ENCODE results near the gene FEN1.
A peak's percentile ranks its signal among the peaks of the same experiment; 100 is the strongest.

The FEN1 gene

GRCh38 chr11:61782299-61782698 is 10.4 kb upstream of the FEN1 start:
- Histone ChIP-seq H3K4me1 (ENCODE audit: control insufficient read depth, insufficient read depth, low read length) (no peaks in the 10 kb centered on the region), H3K27ac (ENCODE audit: extremely low read depth, low read depth, low read length) (no peak overlapping the region), H3K9me3 (ENCODE audit: control insufficient read depth, insufficient read depth, low read depth, low read length) (no peaks in the 10 kb centered on the region), H3K4me3 (ENCODE audit: low read depth, low read length) (no peak overlapping the region), H3K36me3 (ENCODE audit: control insufficient read depth in 2 of 2, insufficient read depth in 1 of 2, low read length in 2 of 2) (peaks cover 0 to 56% of the 10 kb centered on the region in 2 experiments; a peak in 1 of 3 replicates)
- ChIA-PET CTCF (interaction anchor here (1.0 to 1.8 kb wide), 3 partner anchors 9 to 325 kb away, joined by 3 to 6 read pairs (median 4); no protein-coding TSS in a partner anchor), POLR2A (interaction anchor here (0.6 kb wide), 1 partner anchor 15 kb away, joined by 9 read pairs; no protein-coding TSS in a partner anchor)
- TF ChIP-seq ZNF423 (tag by site-specific recombination; IDR thresholded peaks at IDR 0.05) (no peak), MEIS1 (CRISPR knock-in tag; IDR thresholded peaks at IDR 0.05; ENCODE audit: borderline replicate concordance) (no peak), ZNF214 (tag by site-specific recombination; IDR thresholded peaks at IDR 0.05; ENCODE audit: borderline replicate concordance) (no peak)

- TF ChIP-seq KLF17 (tag by site-specific recombination; IDR thresholded peaks at IDR 0.05) (no peak), ZBTB8A (tag by site-specific recombination; IDR thresholded peaks at IDR 0.05) (no peak), ZNF335 (tag by site-specific recombination; conservative IDR thresholded peaks at IDR 0.05) (no peak)
- Histone ChIP-seq H3K36me3 (ENCODE audit: control insufficient read depth in 2 of 2, insufficient read depth in 1 of 2, low read length in 2 of 2) (peaks cover 0 to 61% of the 10 kb centered on the region in 2 experiments; a peak in 1 of 3 replicates), H3K4me3 (ENCODE audit: low read depth, low read length) (no peak overlapping the region), H3K4me1 (ENCODE audit: control insufficient read depth, insufficient read depth, low read length) (no peaks in the 10 kb centered on the region), H3K9me3 (ENCODE audit: control insufficient read depth, insufficient read depth, low read depth, low read length) (no peaks in the 10 kb centered on the region), H3K27ac (ENCODE audit: extremely low read depth, low read depth, low read length) (no peak overlapping the region)
- ChIA-PET POLR2A (no interaction called here), CTCF (interaction anchor here (1.0 to 1.8 kb wide), 3 partner anchors 8 to 324 kb away, joined by 3 to 6 read pairs (median 4); no protein-coding TSS in a partner anchor)
These were observed 9.9 kb upstream of the FEN1 start for GRCh38 chr11:61782841-61783240.

- TF ChIP-seq ZNF777 (tag by site-specific recombination; IDR thresholded peaks at IDR 0.05; ENCODE audit: borderline replicate concordance) = no peak
- no peak for TF ChIP-seq ZFP69B (tag by site-specific recombination; IDR thresholded peaks at IDR 0.05)
- TF ChIP-seq ZIC2 (tag by site-specific recombination; IDR thresholded peaks at IDR 0.05) = peak; percentile 14; the same call in 1 of the 2 replicates
- CTCF ChIA-PET = no interaction called here
- H3K36me3 ChIP-seq (ENCODE audit: control insufficient read depth in 2 of 2, insufficient read depth in 1 of 2, low read length in 2 of 2) = peaks cover 0 to 66% of the 10 kb centered on the region in 2 experiments; a peak in 1 of 3 replicates
- POLR2A ChIA-PET = no interaction called here
- no peak overlapping the region for H3K4me3 ChIP-seq (ENCODE audit: low read depth, low read length)
- no peaks in the 10 kb centered on the region for H3K4me1 ChIP-seq (ENCODE audit: control insufficient read depth, insufficient read depth, low read length)
- H3K27ac ChIP-seq (ENCODE audit: extremely low read depth, low read depth, low read length) = no peak overlapping the region
- H3K9me3 ChIP-seq (ENCODE audit: control insufficient read depth, insufficient read depth, low read depth, low read length) = no peaks in the 10 kb centered on the region
These were observed 8.8 kb upstream of the FEN1 start for GRCh38 chr11:61783717-61784505.

- H3K36me3 ChIP-seq (ENCODE audit: control insufficient read depth in 2 of 2, insufficient read depth in 1 of 2, low read length in 2 of 2) = peaks cover 0 to 71% of the 10 kb centered on the region in 2 experiments; a peak in 1 of 3 replicates
- H3K9me3 ChIP-seq (ENCODE audit: control insufficient read depth, insufficient read depth, low read depth, low read length) = no peaks in the 10 kb centered on the region
- no peak overlapping the region for H3K27ac ChIP-seq (ENCODE audit: extremely low read depth, low read depth, low read length)
- TF ChIP-seq ZNF513 (tag by site-specific recombination; IDR thresholded peaks at IDR 0.05) = no peak
- TF ChIP-seq ZNF202 (tag by site-specific recombination; IDR thresholded peaks at IDR 0.05; ENCODE audit: borderline replicate concordance) = no peak
- TF ChIP-seq ZFP69B (tag by site-specific recombination; IDR thresholded peaks at IDR 0.05) = no peak
- no peak for TF ChIP-seq ZNF768 (tag by site-specific recombination; IDR thresholded peaks at IDR 0.05)
- no peak for TF ChIP-seq MYNN (tag by site-specific recombination; IDR thresholded peaks at IDR 0.05; ENCODE audit: borderline replicate concordance)
- no peak for TF ChIP-seq ZSCAN23 (tag by site-specific recombination; IDR thresholded peaks at IDR 0.05)
- TF ChIP-seq YY2 (tag by site-specific recombination; IDR thresholded peaks at IDR 0.05) = no peak
- no peak for TF ChIP-seq GLIS2 (tag by site-specific recombination; IDR thresholded peaks at IDR 0.05)
- TF ChIP-seq ZNF311 (tag by site-specific recombination; IDR thresholded peaks at IDR 0.05; ENCODE audit: borderline replicate concordance) = no peak
- TF ChIP-seq SETDB1 (IDR thresholded peaks at IDR 0.05; ENCODE audit: insufficient read length, low read length) = no peak
- TF ChIP-seq KLF1 (tag by site-specific recombination; IDR thresholded peaks at IDR 0.05) = no peak
- TF ChIP-seq ZNF549 (tag by site-specific recombination; IDR thresholded peaks at IDR 0.05) = no peak
- no peak for TF ChIP-seq ZNF10 (tag by site-specific recombination; IDR thresholded peaks at IDR 0.05)
- ChIA-PET CTCF (no interaction called here), POLR2A (no interaction called here)
- no peak overlapping the region for H3K4me3 ChIP-seq (ENCODE audit: low read depth, low read length)
- H3K4me1 ChIP-seq (ENCODE audit: control insufficient read depth, insufficient read depth, low read length) = no peaks in the 10 kb centered on the region
These were observed 8.3 kb upstream of the FEN1 start for GRCh38 chr11:61784506-61784805.
